Ovary (tissue), 9 donors: Measurements from ENCODE around the gene ATP1A4. TPM values are rescaled to one million over a fixed set of nuclear protein-coding genes. Genes with fewer than 3 reads are reported as not detected.

Source experiments
- DNase-seq, 5 donors: peaks; one replicate each; pipeline ENCODE4 v3.0.0-alpha.2; 2019 to 2020
- H3K27ac ChIP-seq, 2 donors: fragments of 200-600 bp; one replicate each; pipeline versions ENCODE4 v1.5.1 to v1.8.0; 2019 to 2022
- H3K27me3 ChIP-seq: fragments of 200-600 bp; one replicate; pipeline ENCODE4 v1.8.0; 2022
- H3K36me3 ChIP-seq: fragments of 200-600 bp; sonication (generic); one replicate; pipeline ENCODE4 v1.5.1; 2019
- H3K4me1 ChIP-seq: one replicate; pipeline ENCODE4 v1.8.1; 2013; ENCODE audit warnings: mild to moderate bottlenecking, moderate library complexity; ENCODE audit not compliant: insufficient read depth
- H3K4me3 ChIP-seq: fragments of 200-600 bp; sonication (generic); one replicate; pipeline ENCODE4 v1.5.1; 2017
- H3K9me3 ChIP-seq, 2 donors: fragments of 200-600 bp in 1 of 2; sonication (generic) in 1 of 2; one replicate each; pipeline versions ENCODE4 v1.5.1 to v1.8.1; 2013 to 2019; ENCODE audit warnings: mild to moderate bottlenecking in 1 of 2, moderate library complexity in 1 of 2
- CTCF ChIP-seq, 3 donors: fragments of 450-650 bp in 2 of 3; fragments of 200-600 bp in 1 of 3; IDR thresholded peaks; one replicate each; pipeline versions ENCODE4 v1.5.1 to v1.8.0; 2016 to 2022; ENCODE audit warnings: antibody characterized with exemption in 3 of 3, mild to moderate bottlenecking in 1 of 3
- EP300 ChIP-seq: sonication (generic); formaldehyde crosslinking; IDR thresholded peaks from one replicate; pipeline ENCODE4 v1.6.1; 2017; ENCODE audit warnings: antibody characterized with exemption
- POLR2A ChIP-seq: fragments of 450-650 bp; IDR thresholded peaks from one replicate; pipeline ENCODE4 v1.6.1; 2017; ENCODE audit warnings: antibody characterized with exemption, mild to moderate bottlenecking, moderate library complexity
- WGBS, 3 donors: extraction: QIAGEN DNeasy Blood & Tissue Kit in 1 of 3; methylation state at CpG; one replicate each; pipeline versions ENCODE4 v1.1.5 to v1.1.7; 2013 to 2017; 5-methylcytosine and 5-hydroxymethylcytosine counted together
- intact Hi-C, 4 donors: fragments of 100-400 bp; cut with DNase I; formaldehyde crosslinking; loops; one replicate each; pipeline versions ENCODE4 v1.11.0 to v1.15.1; 2022 to 2023
- polyA plus RNA-seq, 2 donors: library from polyadenylated mRNA; stranded (reverse); fragments of 200-250 nt in 1 of 2; fragments of 350-450 nt in 1 of 2; fragmentation: Illumina TruSeq in 1 of 2; extraction: RNeasy Lipid Tissue Mini Kit (QIAGEN cat#74804) in 1 of 2; gene quantifications; one replicate each; pipeline ENCODE4 v1.2.3, GENCODE V29; 2013 to 2014
- total RNA-seq, 7 donors: library from RNA; depleted of rRNA in 2 of 7; stranded (reverse); fragments of >200 nt in 2 of 7; fragmentation: NEBNext Ultra II Directional in 3 of 7; extraction: Animal tissue kit (Norgen Biotek cat#: 25700) in 3 of 7; gene quantifications; one replicate each; pipeline versions ENCODE4 v1.1.0 to v1.2.4, GENCODE V29; 2016 to 2023
- donor health status: DM: no; HTN: no; CAD: no; lungs with moderate emphysema.
- donor health status: DM: no; HTN: no; CAD: no.
- donor health status: Bipolar disorder and iron deficiency.
- donor health status: DM: yes; HTN: yes; CAD: no.
- donor health status: DM: no; HTN: no; CAD: no.
- donor health status: DM: yes; HTN: yes; CAD: no.

ATP1A4 gene
- total and polyA plus RNA-seq, 9 donors, result 0.22 to 0.37 TPM; not detected in 7

GRCh38 chr1:160227561-160227960 lies 76.2 kb downstream of the ATP1A4 start:
- Histone ChIP-seq H3K4me1 (peaks cover 1% of the 10 kb centered on the region), H3K9me3 (no peaks in the 10 kb centered on the region), H3K36me3 (no peaks in the 10 kb centered on the region), H3K27ac (no peak overlapping the region), H3K27me3 (no peaks in the 10 kb centered on the region), H3K4me3 (no peak overlapping the region)
- 96 to 97% (median 97%) methylated on average over 1 of the region's 1 CpG for WGBS, 3 donors
- DNase-seq, result no peak
- no peak for TF ChIP-seq POLR2A
- no peak for TF ChIP-seq CTCF (IDR thresholded peaks at IDR 0.05)
- no peak for TF ChIP-seq EP300
- intact Hi-C loops, result no loop called here

DNA sequence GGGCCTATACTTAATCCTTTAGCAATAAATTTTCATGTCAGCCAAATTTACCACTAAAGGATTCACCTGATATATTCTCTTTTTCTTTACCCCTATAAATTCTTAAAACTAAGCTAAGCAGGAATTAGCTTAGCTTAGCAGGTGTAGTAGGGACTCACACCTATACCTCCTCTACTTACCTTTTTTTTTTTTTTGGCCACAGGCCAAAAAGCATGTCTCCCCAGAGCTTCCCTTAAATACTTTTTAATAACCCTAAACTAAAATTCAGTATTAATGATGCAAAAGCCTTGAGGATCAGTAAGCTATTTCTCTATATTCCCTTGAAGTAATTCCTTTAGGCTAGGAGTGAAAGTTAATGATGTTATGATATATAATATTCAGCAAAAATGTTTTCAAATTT lies 77.0 kb downstream of the ATP1A4 start:
- Histone ChIP-seq H3K27ac (no peak overlapping the region), H3K36me3 (no peaks in the 10 kb centered on the region), H3K9me3 (no peaks in the 10 kb centered on the region), H3K27me3 (no peaks in the 10 kb centered on the region), H3K4me3 (no peak overlapping the region), H3K4me1 (peaks cover 1% of the 10 kb centered on the region)
- DNase-seq, result no peak
- no peak for TF ChIP-seq POLR2A
- TF ChIP-seq CTCF (IDR thresholded peaks at IDR 0.05), result no peak
- TF ChIP-seq EP300, result no peak
- intact Hi-C loops, result no loop called here

- no peaks in the 10 kb centered on the region for H3K27me3 ChIP-seq
- no peaks in the 10 kb centered on the region for H3K36me3 ChIP-seq
- DNase-seq, result no peak
- no peak overlapping the region for H3K4me3 ChIP-seq
- TF ChIP-seq EP300 (no peak), CTCF (IDR thresholded peaks at IDR 0.05) (no peak), POLR2A (no peak)
- H3K9me3 ChIP-seq, result no peaks in the 10 kb centered on the region
- H3K27ac ChIP-seq, result no peak overlapping the region
- intact Hi-C loops, result no loop called here
- H3K4me1 ChIP-seq, result peaks cover 1% of the 10 kb centered on the region
These were observed 81.5 kb downstream of the ATP1A4 start for GRCh38 chr1:160232911-160233310.

Other genes starting within 250 kb of the ATP1A4 start
- gene TAGLN2, start 226.1 kb upstream of the ATP1A4 start, total RNA-seq, result 100 to 1,000 TPM in 6 of 7 donors, 10 to 100 TPM in 1; 81.8 to 202 (median 149) TPM
- 100 to 1,000 TPM; 174 to 266 TPM for gene TAGLN2, start 226.1 kb upstream of the ATP1A4 start, polyA plus RNA-seq
- 10 to 100 TPM in 1 of 7 donors, 1 to 10 TPM in 5, under 1 TPM in 1; 0.83 to 14.0 (median 2.0) TPM for gene IGSF9, start 206.0 kb upstream of the ATP1A4 start, total RNA-seq
- gene IGSF9, start 206.0 kb upstream of the ATP1A4 start, polyA plus RNA-seq, result under 1 TPM; 0.10 to 0.87 TPM
- gene SLAMF9, start 197.4 kb upstream of the ATP1A4 start, total RNA-seq, result not detected
- not detected for gene SLAMF9, start 197.4 kb upstream of the ATP1A4 start, polyA plus RNA-seq
- 1 to 10 TPM; 3.8 to 7.4 (median 5.9) TPM for gene PIGM, start 119.6 kb upstream of the ATP1A4 start, total RNA-seq
- 1 to 10 TPM; 2.7 to 7.1 TPM for gene PIGM, start 119.6 kb upstream of the ATP1A4 start, polyA plus RNA-seq
- under 1 TPM in 2 of 7 donors, not detected in 5; 0.15 to 0.18 TPM for gene KCNJ10, start 81.4 kb upstream of the ATP1A4 start, total RNA-seq
- gene KCNJ10, start 81.4 kb upstream of the ATP1A4 start, polyA plus RNA-seq, result under 1 TPM; 0.02 to 0.28 TPM
- not detected for gene KCNJ9, start 70.1 kb upstream of the ATP1A4 start, total RNA-seq
- under 1 TPM in 1 of 2 donors, not detected in 1; 0.01 TPM for gene KCNJ9, start 70.1 kb upstream of the ATP1A4 start, polyA plus RNA-seq
- gene IGSF8, start 53.0 kb upstream of the ATP1A4 start, total RNA-seq, result 10 to 100 TPM; 24.2 to 45.6 (median 34.2) TPM
- 10 to 100 TPM in 1 of 2 donors, 1 to 10 TPM in 1; 7.3 to 36.7 TPM for gene IGSF8, start 53.0 kb upstream of the ATP1A4 start, polyA plus RNA-seq
- gene ATP1A2, start 35.8 kb upstream of the ATP1A4 start, total RNA-seq, result 10 to 100 TPM in 4 of 7 donors, 1 to 10 TPM in 3; 3.0 to 34.0 (median 15.0) TPM
- gene ATP1A2, start 35.8 kb upstream of the ATP1A4 start, polyA plus RNA-seq, result 10 to 100 TPM; 10.4 to 38.6 TPM
- under 1 TPM in 4 of 7 donors, not detected in 3; 0.15 to 0.61 (median 0.43) TPM for gene CASQ1, start 39.0 kb downstream of the ATP1A4 start, total RNA-seq
- gene CASQ1, start 39.0 kb downstream of the ATP1A4 start, polyA plus RNA-seq, result under 1 TPM; 0.06 to 0.92 TPM
- 100 to 1,000 TPM in 5 of 7 donors, 10 to 100 TPM in 2; 38.4 to 137 (median 135) TPM for gene PEA15, start 53.8 kb downstream of the ATP1A4 start, total RNA-seq
- gene PEA15, start 53.8 kb downstream of the ATP1A4 start, polyA plus RNA-seq, result 100 to 1,000 TPM; 137 to 530 TPM
- 100 to 1,000 TPM in 5 of 7 donors, 10 to 100 TPM in 2; 85.2 to 133 (median 104) TPM for gene DCAF8, start 110.9 kb downstream of the ATP1A4 start, total RNA-seq
- gene DCAF8, start 110.9 kb downstream of the ATP1A4 start, polyA plus RNA-seq, result 100 to 1,000 TPM in 1 of 2 donors, 10 to 100 TPM in 1; 99.0 to 147 TPM
- gene PEX19, start 133.5 kb downstream of the ATP1A4 start, total RNA-seq, result 10 to 100 TPM; 40.1 to 91.7 (median 70.6) TPM
- gene PEX19, start 133.5 kb downstream of the ATP1A4 start, polyA plus RNA-seq, result 100 to 1,000 TPM in 1 of 2 donors, 10 to 100 TPM in 1; 38.9 to 139 TPM
- 100 to 1,000 TPM in 5 of 7 donors, 10 to 100 TPM in 2; 63.7 to 163 (median 123) TPM for gene COPA, start 191.6 kb downstream of the ATP1A4 start, total RNA-seq
- gene COPA, start 191.6 kb downstream of the ATP1A4 start, polyA plus RNA-seq, result 100 to 1,000 TPM in 1 of 2 donors, 10 to 100 TPM in 1; 69.9 to 144 TPM
- 10 to 100 TPM; 35.2 to 76.2 (median 58.1) TPM for gene NCSTN, start 191.8 kb downstream of the ATP1A4 start, total RNA-seq
- 100 to 1,000 TPM in 1 of 2 donors, 10 to 100 TPM in 1; 53.9 to 234 TPM for gene NCSTN, start 191.8 kb downstream of the ATP1A4 start, polyA plus RNA-seq
- under 1 TPM in 3 of 7 donors, not detected in 4; 0.08 to 0.20 (median 0.10) TPM for gene NHLH1, start 215.5 kb downstream of the ATP1A4 start, total RNA-seq
- gene NHLH1, start 215.5 kb downstream of the ATP1A4 start, polyA plus RNA-seq, result under 1 TPM; 0.02 to 0.08 TPM
- 10 to 100 TPM in 3 of 7 donors, 1 to 10 TPM in 4; 5.6 to 18.4 (median 10.0) TPM for gene VANGL2, start 249.0 kb downstream of the ATP1A4 start, total RNA-seq
- gene VANGL2, start 249.0 kb downstream of the ATP1A4 start, polyA plus RNA-seq, result 1 to 10 TPM; 7.1 to 8.1 TPM